Stimulated activated naive CD8-positive, alpha-beta T cell treated with anti-CD3 and anti-CD28 coated beads, Interleukin-15, amount 100 ng/mL, for 72 hours (primary cell): ENCODE measurements around the gene ATG14.
"Not testable (repeated sequence)": the region's sequence is repeated elsewhere in the genome, so short reads cannot be mapped to it uniquely, and the experiment has no call there.

Experiments used
- ATAC-seq: fragments of 150-1000 bp; cut with Tn5 transposase; 2 replicates; pipeline ENCODE4 v1.10.0; 2021; ENCODE audit warnings: mild to moderate bottlenecking, moderate library complexity
- DNase-seq, 2 donors: peaks; one replicate each; pipeline ENCODE4 v3.0.0; 2021 to 2022
- H3K27ac Mint-ChIP-seq, 2 donors: one replicate each; pipeline ENCODE4 v1.8.0; 2022; ENCODE audit warnings: mild to moderate bottlenecking in 2 of 2, mixed read lengths in 2 of 2, moderate library complexity in 2 of 2
- H3K27me3 Mint-ChIP-seq: one replicate; pipeline ENCODE4 v1.8.0; 2022; ENCODE audit warnings: mixed read lengths
- H3K4me1 Mint-ChIP-seq: one replicate; pipeline ENCODE4 v1.8.0; 2022; ENCODE audit warnings: mild to moderate bottlenecking, mixed read lengths
- H3K4me3 Mint-ChIP-seq, 2 donors: one replicate each; pipeline ENCODE4 v1.8.0; 2022; ENCODE audit warnings: mild to moderate bottlenecking in 2 of 2, mixed read lengths in 2 of 2, moderate library complexity in 1 of 2
- H3K9me3 Mint-ChIP-seq, 2 donors: one replicate each; pipeline ENCODE4 v1.8.0; 2022; ENCODE audit warnings: mixed read lengths in 2 of 2

Gene ATG14

GRCh38 chr14:55383056-55383466 is 28.6 kb downstream of the ATG14 start:
- H3K27ac Mint-ChIP-seq, result peak overlapping the region in 1 of 2 donors; percentile 8
- not testable (repeated sequence) for DNase-seq, H3K9me3 Mint-ChIP-seq, H3K4me3 Mint-ChIP-seq, H3K27me3 Mint-ChIP-seq, ATAC-seq
- H3K4me1 Mint-ChIP-seq, result peaks cover 41% of the 10 kb centered on the region

- Mint-ChIP-seq H3K27me3 (no peaks in the 10 kb centered on the region), H3K27ac (no peak overlapping the region), H3K9me3 (no peaks in the 10 kb centered on the region), H3K4me3 (no peak overlapping the region), H3K4me1 (peaks cover 38% of the 10 kb centered on the region)
- ATAC-seq (no peak), DNase-seq (no peak)
These were observed 29.1 kb downstream of the ATG14 start for GRCh38 chr14:55382483-55382882.

GRCh38 chr14:55381561-55381960 is 30.1 kb downstream of the ATG14 start:
- peak; percentile 71 for ATAC-seq
- Mint-ChIP-seq H3K27ac (peak overlapping the region; percentile 70 to 86), H3K4me3 (peak overlapping the region in 1 of 2 donors; percentile 19), H3K9me3 (no peaks in the 10 kb centered on the region), H3K4me1 (peaks cover 37% of the 10 kb centered on the region), H3K27me3 (no peaks in the 10 kb centered on the region)
- peak in 1 of 2 donors; percentile 14 for DNase-seq

GRCh38 chr14:55381040-55381439 is 30.6 kb downstream of the ATG14 start:
- ATAC-seq (peak; percentile 66), DNase-seq (no peak)
- Mint-ChIP-seq H3K4me1 (peaks cover 37% of the 10 kb centered on the region), H3K27ac (peak overlapping the region; percentile 72 to 95), H3K9me3 (no peaks in the 10 kb centered on the region), H3K4me3 (peak overlapping the region in 1 of 2 donors; percentile 85), H3K27me3 (no peaks in the 10 kb centered on the region)

GRCh38 chr14:55377236-55377635 is 34.4 kb downstream of the ATG14 start:
- Mint-ChIP-seq H3K9me3 (no peaks in the 10 kb centered on the region), H3K4me3 (no peak overlapping the region), H3K27me3 (no peaks in the 10 kb centered on the region), H3K27ac (peak overlapping the region in 1 of 2 donors; percentile 89), H3K4me1 (peaks cover 58% of the 10 kb centered on the region)
- DNase-seq (no peak), ATAC-seq (no peak)

GRCh38 chr14:55374771-55375170 is 36.9 kb downstream of the ATG14 start:
- Mint-ChIP-seq H3K4me1 (peaks cover 63% of the 10 kb centered on the region), H3K4me3 (peak overlapping the region; percentile 29 to 64)
- ATAC-seq, result peak; percentile 3

GRCh38 chr14:55373784-55374705 is 37.6 kb downstream of the ATG14 start:
- no peaks in the 10 kb centered on the region for H3K27me3 Mint-ChIP-seq
- DNase-seq (peak; percentile 46 to 67), ATAC-seq (peak; percentile 92)
- peak overlapping the region; percentile 64 to 68 for H3K4me3 Mint-ChIP-seq
- peak overlapping the region; percentile 94 to 98 for H3K27ac Mint-ChIP-seq
- no peaks in the 10 kb centered on the region for H3K9me3 Mint-ChIP-seq
- H3K4me1 Mint-ChIP-seq, result peaks cover 63% of the 10 kb centered on the region

More at GRCh38 chr14:55374771-55375170, 36.9 kb downstream of the ATG14 start:
- Mint-ChIP-seq H3K9me3 (no peaks in the 10 kb centered on the region), H3K27ac (peak overlapping the region; percentile 29 to 98), H3K27me3 (no peaks in the 10 kb centered on the region)
- DNase-seq, result no peak

- Mint-ChIP-seq H3K27ac (peak overlapping the region; percentile 94 to 98), H3K9me3 (no peaks in the 10 kb centered on the region), H3K4me1 (peaks cover 63% of the 10 kb centered on the region), H3K27me3 (no peaks in the 10 kb centered on the region), H3K4me3 (peak overlapping the region in 1 of 2 donors; percentile 26)
- ATAC-seq, result no peak
- DNase-seq, result no peak
These were observed 38.8 kb downstream of the ATG14 start for GRCh38 chr14:55372825-55373224.

GRCh38 chr14:55372423-55372822 is 39.2 kb downstream of the ATG14 start:
- Mint-ChIP-seq H3K27ac (peak overlapping the region; percentile 94 to 98), H3K27me3 (no peaks in the 10 kb centered on the region), H3K4me1 (peaks cover 63% of the 10 kb centered on the region), H3K9me3 (no peaks in the 10 kb centered on the region), H3K4me3 (peak overlapping the region in 1 of 2 donors; percentile 26)
- ATAC-seq (no peak), DNase-seq (no peak)

- Mint-ChIP-seq H3K4me3 (no peak overlapping the region), H3K4me1 (peaks cover 49% of the 10 kb centered on the region), H3K9me3 (no peaks in the 10 kb centered on the region), H3K27ac (peak overlapping the region in 1 of 2 donors; percentile 66), H3K27me3 (no peaks in the 10 kb centered on the region)
- ATAC-seq, result no peak
- no peak for DNase-seq
These were observed 40.7 kb downstream of the ATG14 start for GRCh38 chr14:55370883-55371455.

- DNase-seq, result no peak
- no peaks in the 10 kb centered on the region for H3K27me3 Mint-ChIP-seq
- no peaks in the 10 kb centered on the region for H3K9me3 Mint-ChIP-seq
- no peak for ATAC-seq
- peaks cover 14% of the 10 kb centered on the region for H3K4me1 Mint-ChIP-seq
- no peak overlapping the region for H3K4me3 Mint-ChIP-seq
- peak overlapping the region in 1 of 2 donors; percentile 43 for H3K27ac Mint-ChIP-seq
These were observed 45.4 kb downstream of the ATG14 start for GRCh38 chr14:55366271-55366670.

- H3K4me1 Mint-ChIP-seq, result peaks cover 6% of the 10 kb centered on the region
- no peak for ATAC-seq
- H3K9me3 Mint-ChIP-seq, result no peaks in the 10 kb centered on the region
- DNase-seq, result no peak
- H3K27ac Mint-ChIP-seq, result no peak overlapping the region
- H3K27me3 Mint-ChIP-seq, result no peaks in the 10 kb centered on the region
- no peak overlapping the region for H3K4me3 Mint-ChIP-seq
These were observed 50.4 kb downstream of the ATG14 start for GRCh38 chr14:55361190-55361589.

- no peak for ATAC-seq
- Mint-ChIP-seq H3K9me3 (no peaks in the 10 kb centered on the region), H3K4me1 (peaks cover 13% of the 10 kb centered on the region), H3K27ac (no peak overlapping the region), H3K27me3 (no peaks in the 10 kb centered on the region), H3K4me3 (no peak overlapping the region)
- no peak for DNase-seq
These were observed 52.3 kb downstream of the ATG14 start for GRCh38 chr14:55359307-55359706.

- no peaks in the 10 kb centered on the region for H3K9me3 Mint-ChIP-seq
- H3K27me3 Mint-ChIP-seq, result no peaks in the 10 kb centered on the region
- no peak overlapping the region for H3K4me3 Mint-ChIP-seq
- ATAC-seq, result no peak
- H3K27ac Mint-ChIP-seq, result peak overlapping the region in 1 of 2 donors; percentile 25
- H3K4me1 Mint-ChIP-seq, result peaks cover 17% of the 10 kb centered on the region
- no peak for DNase-seq
These were observed 54.7 kb downstream of the ATG14 start for GRCh38 chr14:55356913-55357312.

- Mint-ChIP-seq H3K27me3 (no peaks in the 10 kb centered on the region), H3K27ac (no peak overlapping the region), H3K4me1 (peaks cover 15% of the 10 kb centered on the region), H3K9me3 (no peaks in the 10 kb centered on the region), H3K4me3 (no peak overlapping the region)
- ATAC-seq (no peak), DNase-seq (no peak)
These were observed 55.7 kb downstream of the ATG14 start for GRCh38 chr14:55355922-55356321.

- DNase-seq (peak; percentile 31 to 38), ATAC-seq (peak; percentile 86)
- Mint-ChIP-seq H3K4me1 (peaks cover 15% of the 10 kb centered on the region), H3K9me3 (no peaks in the 10 kb centered on the region), H3K27ac (peak overlapping the region in 1 of 2 donors; percentile 9), H3K4me3 (no peak overlapping the region), H3K27me3 (no peaks in the 10 kb centered on the region)
These were observed 57.1 kb downstream of the ATG14 start for GRCh38 chr14:55354500-55354899.
